HepG2 (cell line): Measurements from ENCODE around the gene ADIPOR1. TPM values are rescaled to one million over a fixed set of nuclear protein-coding genes. Genes with fewer than 3 reads are reported as not detected.

Experiments used
- ATAC-seq: fragments of 200-7000 bp; cut with Tn5 transposase; 3 replicates; pipeline ENCODE4 v1.9.1; 2020; ENCODE audit warnings: mild to moderate bottlenecking, moderate library complexity
- Bru-seq: library from RNA; stranded (reverse); fragments of 400-500 nt; gene quantifications from one replicate; lab custom pipeline; 2021; lab: Mats Ljungman, UMichigan
- BruChase-seq, 2 experiments: library from RNA; stranded (reverse); fragments of 400-500 nt; gene quantifications; one replicate each; lab custom pipeline; 2021; lab: Mats Ljungman, UMichigan
- BruUV-seq: library from RNA; stranded (reverse); fragments of 400-500 nt; replicated peaks from 2 replicates; lab custom pipeline; 2021; lab: Mats Ljungman, UMichigan
- CTCF ChIA-PET: fragments of 300-600 bp; formaldehyde crosslinking; extraction: SDS; loops from one replicate; lab custom pipeline; 2021; ENCODE audit warnings: low total read pairs, inconsistent platforms, low intra/inter-chr PET ratio; lab: Yijun Ruan, JAX
- POLR2A ChIA-PET: fragments of 350-600 bp; sonication (Branson Sonifier 250); formaldehyde crosslinking; loops from one replicate; lab custom pipeline; 2020; ENCODE audit warnings: antibody characterized with exemption, inconsistent platforms; lab: Yijun Ruan, JAX
- DNase-seq: peaks from one replicate; pipeline ENCODE4 v3.0.0-alpha.2; 2015; ENCODE audit warnings: low spot score
- FAIRE-seq: peaks from 3 replicates; lab custom pipeline; 2011; peaks lifted over from hg19 to GRCh38; lab: Jason Lieb, UNC
- H2AFZ ChIP-seq: one replicate; pipeline ENCODE4 v1.6.1; 2011; ENCODE audit warnings: low read length, inconsistent platforms
- H3K27ac ChIP-seq: fragments of 300-600 bp; 3 replicates; pipeline ENCODE4 v1.8.0; 2011; ENCODE audit warnings: mixed run types, mild to moderate bottlenecking, mixed read lengths, low read length, inconsistent platforms; ENCODE audit not compliant: insufficient read depth; ENCODE audit errors: extremely low read length
- H3K27me3 ChIP-seq, 2 experiments: fragments of 200-600 bp in 1 of 2; 2 replicates in 1 of 2; 3 replicates in 1 of 2; pipeline versions ENCODE4 v1.6.0 to v1.8.0; 2011; ENCODE audit warnings: low read length in 2 of 2, mild to moderate bottlenecking in 2 of 2, moderate library complexity in 2 of 2, inconsistent platforms in 1 of 2; ENCODE audit not compliant: insufficient read depth in 2 of 2, control insufficient read depth in 1 of 2
- H3K36me3 ChIP-seq, 2 experiments: fragments of 200-600 bp in 1 of 2; replicated peaks in 1 of 2; 2 replicates in 1 of 2; 3 replicates in 1 of 2; pipeline versions ENCODE4 v1.5.1 to v1.8.0; 2011; ENCODE audit warnings: low read length in 2 of 2, inconsistent platforms in 1 of 2; ENCODE audit not compliant: insufficient read depth in 2 of 2, control insufficient read depth in 1 of 2
- H3K4me1 ChIP-seq: 2 replicates; pipeline ENCODE4 v1.5.1; 2012; ENCODE audit warnings: low read length, inconsistent platforms; ENCODE audit not compliant: insufficient read depth
- H3K4me2 ChIP-seq: 2 replicates; pipeline ENCODE4 v1.6.0; 2011; ENCODE audit warnings: low read depth, low read length, inconsistent platforms
- H3K4me3 ChIP-seq, 3 experiments: fragments of 200-600 bp in 1 of 3; sonication (generic), shearing (Covaris generic) in 1 of 3; replicated peaks in 1 of 3; 2 replicates each; pipeline ENCODE4 v1.5.1; 2011 to 2016; ENCODE audit warnings: low read length in 3 of 3, inconsistent platforms in 2 of 3, low read depth in 2 of 3, mild to moderate bottlenecking in 2 of 3, control low read depth in 1 of 3, mixed read lengths in 1 of 3; ENCODE audit not compliant: insufficient read depth in 1 of 3
- H3K79me2 ChIP-seq: one replicate; pipeline ENCODE4 v1.6.1; 2011; ENCODE audit warnings: low read length, inconsistent platforms; ENCODE audit not compliant: insufficient read depth
- H3K9ac ChIP-seq: 2 replicates; pipeline ENCODE4 v1.6.0; 2011; ENCODE audit warnings: mild to moderate bottlenecking, low read depth, low read length, inconsistent platforms; ENCODE audit not compliant: insufficient read depth
- H3K9me3 ChIP-seq: 2 replicates; pipeline ENCODE4 v1.5.1; 2012; ENCODE audit warnings: mild to moderate bottlenecking, low read length
- H4K20me1 ChIP-seq: 2 replicates; pipeline ENCODE4 v1.6.0; 2011; ENCODE audit warnings: inconsistent platforms, mild to moderate bottlenecking, low read length, moderate library complexity; ENCODE audit not compliant: insufficient read depth
- CHD2 ChIP-seq: IDR thresholded peaks from 2 replicates; pipeline ENCODE4 v1.6.1; 2011; ENCODE audit warnings: low read depth, low read length, improper control_type of control experiment
- DPF2 ChIP-seq: sonication (generic); formaldehyde crosslinking; IDR thresholded peaks from 2 replicates; pipeline ENCODE4 v1.4.0; 2020; ENCODE audit warnings: mild to moderate bottlenecking, low read depth, missing genetic modification reagents, borderline replicate concordance
- HMGA1 ChIP-seq: sonication (generic); formaldehyde crosslinking; conservative IDR thresholded peaks from 2 replicates; pipeline ENCODE4 v1.4.0; 2020; ENCODE audit warnings: missing genetic modification reagents
- MBD4 ChIP-seq: IDR thresholded peaks from 2 replicates; pipeline ENCODE4 v1.6.1; 2012; ENCODE audit warnings: low read length, inconsistent platforms, borderline replicate concordance
- MTA3 ChIP-seq: sonication (generic); formaldehyde crosslinking; IDR thresholded peaks from 2 replicates; pipeline ENCODE4 v1.4.0; 2020; ENCODE audit warnings: missing genetic modification reagents
- PAWR ChIP-seq: sonication (generic); formaldehyde crosslinking; IDR thresholded peaks from 2 replicates; pipeline ENCODE4 v1.4.0; 2020; ENCODE audit warnings: missing genetic modification reagents, mild to moderate bottlenecking, borderline replicate concordance
- RAD51 ChIP-seq: fragments of 450-650 bp; IDR thresholded peaks from 2 replicates; pipeline ENCODE4 v1.6.1; 2016; ENCODE audit warnings: borderline replicate concordance
- SAP130 ChIP-seq: IDR thresholded peaks from 2 replicates; pipeline ENCODE4 v1.6.1; 2016; ENCODE audit warnings: low read depth
- ZMYM3 ChIP-seq: sonication (generic); formaldehyde crosslinking; IDR thresholded peaks from 2 replicates; pipeline ENCODE4 v1.5.1; 2020; ENCODE audit warnings: mild to moderate bottlenecking, missing genetic modification reagents
- ZNF18 ChIP-seq: sonication (generic); formaldehyde crosslinking; IDR thresholded peaks from 2 replicates; pipeline ENCODE4 v1.8.0; 2022; ENCODE audit warnings: mild to moderate bottlenecking, missing genetic modification reagents; ENCODE audit not compliant: insufficient replicate concordance
- ZNF296 ChIP-seq: sonication (generic); formaldehyde crosslinking; conservative IDR thresholded peaks from 2 replicates; pipeline ENCODE4 v1.5.0; 2020; ENCODE audit warnings: mild to moderate bottlenecking, missing genetic modification reagents
- ZNF34 ChIP-seq: sonication (generic); formaldehyde crosslinking; IDR thresholded peaks from 2 replicates; pipeline ENCODE4 v1.4.0; 2020; ENCODE audit warnings: mild to moderate bottlenecking, missing genetic modification reagents, borderline replicate concordance
- ZNF616 ChIP-seq: sonication (generic); formaldehyde crosslinking; IDR thresholded peaks from 2 replicates; pipeline ENCODE4 v1.5.0; 2020; ENCODE audit warnings: low read depth, mild to moderate bottlenecking, missing genetic modification reagents
- ZNF670 ChIP-seq: sonication (generic); formaldehyde crosslinking; IDR thresholded peaks from 2 replicates; pipeline ENCODE4 v1.8.0; 2022; ENCODE audit warnings: mild to moderate bottlenecking, missing genetic modification reagents, borderline replicate concordance
- ZNF75D ChIP-seq: sonication (generic); formaldehyde crosslinking; IDR thresholded peaks from 2 replicates; pipeline ENCODE4 v1.8.1; 2023; ENCODE audit warnings: missing genetic modification reagents, mild to moderate bottlenecking, borderline replicate concordance
- WGBS: methylation state at CpG from one replicate; pipeline ENCODE4 v1.1.6; 2017; ENCODE audit warnings: low lambda C conversion rate; 5-methylcytosine and 5-hydroxymethylcytosine counted together
- in situ Hi-C: cut with HindIII; loops from 2 replicates; pipeline ENCODE4 v1.10.0; 2017; ENCODE audit warnings: low pct_unique_long_range_greater_than_20kb; ENCODE audit not compliant: extremely low pct_ligation_motif_present
- intact Hi-C: fragments of 100-400 bp; cut with micrococcal nuclease; formaldehyde crosslinking; loops from one replicate; pipeline ENCODE4 v1.10.0; 2022; ENCODE audit not compliant: unreplicated experiment
- long read RNA-seq, 2 experiments: library from RNA in 1 of 2; library from polyadenylated mRNA in 1 of 2; stranded (forward) in 1 of 2; unstranded in 1 of 2; transcript quantifications; one replicate each; pipeline ENCODE4 v2.0.0, GENCODE V29; 2019 to 2022
- polyA minus RNA-seq, 3 experiments: library from RNA; depleted of rRNA, polyadenylated mRNA; stranded (reverse); fragments of >200 nt; gene quantifications; 2 replicates each; pipeline ENCODE4 v1.2.3, GENCODE V29; 2011; ENCODE audit warnings: low replicate concordance in 1 of 3
- polyA plus RNA-seq, 8 experiments: library from polyadenylated mRNA; depleted of rRNA in 3 of 8; stranded (reverse) in 7 of 8; unstranded in 1 of 8; fragments of >200 nt; fragmentation: Illumina TruSeq in 4 of 8; extraction: Trizol in 4 of 8; gene quantifications; 2 replicates each; pipeline versions ENCODE4 v1.2.1 to v1.2.3, GENCODE V29; 2011 to 2016; ENCODE audit warnings: low read depth in 4 of 8, missing spikeins in 1 of 8, mixed read lengths in 1 of 8; ENCODE audit not compliant: insufficient read depth in 1 of 8
- total RNA-seq, 5 experiments: library from RNA; depleted of rRNA; stranded (reverse); fragments of >200 nt; fragmentation: Illumina TruSeq; extraction: Trizol; gene quantifications; 2 replicates each; pipeline ENCODE4 v1.2.3, GENCODE V29; 2016; ENCODE audit warnings: low read depth in 1 of 5

ADIPOR1 gene, protein sequence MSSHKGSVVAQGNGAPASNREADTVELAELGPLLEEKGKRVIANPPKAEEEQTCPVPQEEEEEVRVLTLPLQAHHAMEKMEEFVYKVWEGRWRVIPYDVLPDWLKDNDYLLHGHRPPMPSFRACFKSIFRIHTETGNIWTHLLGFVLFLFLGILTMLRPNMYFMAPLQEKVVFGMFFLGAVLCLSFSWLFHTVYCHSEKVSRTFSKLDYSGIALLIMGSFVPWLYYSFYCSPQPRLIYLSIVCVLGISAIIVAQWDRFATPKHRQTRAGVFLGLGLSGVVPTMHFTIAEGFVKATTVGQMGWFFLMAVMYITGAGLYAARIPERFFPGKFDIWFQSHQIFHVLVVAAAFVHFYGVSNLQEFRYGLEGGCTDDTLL
- total RNA-seq (2016; rRNA removed; fragmentation: Illumina TruSeq; extraction: Trizol): 55.7 and 60.0 TPM in 2 replicates
- 116 and 119 TPM in 2 replicates for total RNA-seq (2016; cell fraction: cytosol; rRNA removed; fragmentation: Illumina TruSeq; extraction: Trizol; ENCODE audit: low read depth)
- 55.1 and 57.7 TPM in 2 replicates for total RNA-seq (2016; cell fraction: insoluble cytoplasmic fraction; rRNA removed; fragmentation: Illumina TruSeq; extraction: Trizol)
- total RNA-seq (2016; cell fraction: membrane; rRNA removed; fragmentation: Illumina TruSeq; extraction: Trizol): 200 TPM in 2 replicates
- total RNA-seq (2016; cell fraction: nucleus; rRNA removed; fragmentation: Illumina TruSeq; extraction: Trizol): 26.3 and 33.3 TPM in 2 replicates
- 124 and 141 TPM in 2 replicates for polyA plus RNA-seq (2011; rRNA removed)
- polyA plus RNA-seq (2011; cell fraction: cytosol; rRNA removed): 127 and 156 TPM in 2 replicates
- polyA plus RNA-seq (2011; cell fraction: nucleus; rRNA removed): 50.3 and 53.5 TPM in 2 replicates
- 65.7 and 73.9 TPM in 2 replicates for polyA plus RNA-seq (2012)
- 178 and 186 TPM in 2 replicates for polyA plus RNA-seq (2016; cell fraction: cytosol; fragmentation: Illumina TruSeq; extraction: Trizol; ENCODE audit: low read depth)
- 75.5 and 80.9 TPM in 2 replicates for polyA plus RNA-seq (2016; cell fraction: insoluble cytoplasmic fraction; fragmentation: Illumina TruSeq; extraction: Trizol; ENCODE audit: low read depth)
- polyA plus RNA-seq (2016; cell fraction: membrane; fragmentation: Illumina TruSeq; extraction: Trizol; ENCODE audit: low read depth): 224 and 225 TPM in 2 replicates
- polyA plus RNA-seq (2016; cell fraction: nucleus; fragmentation: Illumina TruSeq; extraction: Trizol; ENCODE audit: insufficient read depth, low read depth): 58.1 and 58.4 TPM in 2 replicates
- polyA minus RNA-seq (2011; rRNA and poly(A)+ RNA removed; ENCODE audit: low replicate concordance): 194 and 401 TPM in 2 replicates
- 65.3 and 71.4 TPM in 2 replicates for polyA minus RNA-seq (2011; cell fraction: cytosol; rRNA and poly(A)+ RNA removed)
- 39.9 and 41.4 TPM in 2 replicates for polyA minus RNA-seq (2011; cell fraction: nucleus; rRNA and poly(A)+ RNA removed)
- percentile 83 among the genes with signal in this experiment for Bru-seq, nascent RNA
- BruChase-seq, experiment 1, labeled RNA remaining after a 6-hour chase: percentile 90 among the genes with signal in this experiment
- BruChase-seq, experiment 2, labeled RNA remaining after a 2-hour chase: percentile 81 among the genes with signal in this experiment
- long read RNA-seq, experiment 1, transcript ADIPOR1-201 (8 exons, 2,177 nt): major isoform, 175 of 193 reads
- long read RNA-seq, experiment 1, partial matches to known transcripts: 8 of 193 reads
- long read RNA-seq, experiment 1, other reads (novel, unspliced or antisense): 8 of 193 reads
- long read RNA-seq, experiment 2, transcript ADIPOR1-201 (8 exons, 2,177 nt): major isoform, 83 of 135 reads
- long read RNA-seq, experiment 2, partial matches to known transcripts: 18 of 135 reads
- long read RNA-seq, experiment 2, other reads (novel, unspliced or antisense): 30 of 135 reads

DNA sequence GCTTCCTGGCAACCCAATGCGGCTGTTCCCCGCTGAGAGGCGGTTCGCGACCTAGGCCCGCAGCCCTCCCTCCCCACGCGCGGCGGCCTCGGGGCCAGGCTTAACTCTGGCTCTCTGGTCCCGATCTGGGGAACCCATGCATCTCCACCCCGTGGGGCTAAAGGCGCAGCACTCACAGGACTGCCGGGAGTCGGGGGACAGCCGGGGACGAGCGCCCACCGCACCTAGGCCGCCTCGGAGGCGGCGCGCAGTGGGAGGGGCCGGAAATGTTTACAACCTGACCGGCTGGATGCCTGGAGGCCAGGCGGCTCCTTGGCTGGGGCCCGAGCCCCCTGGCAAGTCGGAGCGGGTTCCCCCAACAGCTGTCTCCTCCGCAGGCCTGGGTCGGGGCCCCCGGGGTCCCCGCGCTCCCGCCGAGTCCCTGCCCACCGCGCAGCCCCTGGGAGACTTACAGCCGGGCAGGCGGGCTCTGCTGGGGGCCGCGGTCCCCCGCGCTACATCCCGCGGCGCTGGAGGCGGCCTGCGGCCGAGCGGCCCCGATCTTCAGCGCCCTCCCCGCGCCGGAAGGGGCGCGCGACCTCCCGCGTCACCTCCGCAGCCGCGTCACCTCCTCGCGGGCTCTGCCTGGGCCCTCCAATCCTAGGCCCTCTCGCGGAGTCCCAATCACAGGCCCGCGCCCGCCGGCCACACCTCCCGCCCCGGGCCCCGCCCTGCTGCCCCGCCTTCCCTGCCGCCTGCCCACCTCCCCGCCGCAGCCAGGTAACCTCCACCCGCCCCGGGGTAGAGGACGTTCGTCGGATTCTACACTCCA is at the start of gene ADIPOR1:
ADIPOR1 (minus strand) TSS at position 580 of the 811 bp plus-strand sequence. CDS start 7,242 bp downstream, outside the sequence.
- Histone ChIP-seq H3K4me1 (peaks cover 57% of the 10 kb centered on the region), H2AFZ (peak within 1 kb of the TSS; percentile 99), H3K9me3 (no peaks in the 10 kb centered on the region), H3K4me3 (peak within 1 kb of the TSS; percentile 84 to 96 (median 84)), H3K79me2 (peaks cover 49% of the 10 kb centered on the region), H3K9ac (peak within 1 kb of the TSS; percentile 95), H3K27me3 (no peaks in the 10 kb centered on the region; a peak in 1 of 5 replicates), H4K20me1 (peaks cover 7% of the 10 kb centered on the region; the same call in 1 of the 2 replicates), H3K4me2 (peak within 1 kb of the TSS; percentile 99), H3K27ac (peak within 1 kb of the TSS; percentile 75), H3K36me3 (peaks cover 0 to 5% of the 10 kb centered on the region in 2 experiments; a peak in 2 of 5 replicates)
- in situ Hi-C loops: no loop called here
- no peak for FAIRE-seq
- 7% methylated on average over 12 of the region's 86 CpGs for WGBS
- ChIA-PET POLR2A (no interaction called here), CTCF (no interaction called here)
- peak; percentile 71 for DNase-seq
- ATAC-seq: peak; percentile 97
- BruUV-seq: no TSS peak
- intact Hi-C loops: loop anchor here (1.0 to 10.0 kb wide), 2 partner anchors 32 to 73 kb away; partner anchors contain the start of gene RABIF
- TF ChIP-seq ZNF34 (CRISPR knock-in tag): no peak
- TF ChIP-seq ZNF296 (CRISPR knock-in tag): no peak
- no peak for TF ChIP-seq PAWR
- TF ChIP-seq SAP130 (CRISPR knock-in tag): peak; percentile 68; the same call in 1 of the 2 replicates
- no peak for TF ChIP-seq DPF2 (CRISPR knock-in tag)
- TF ChIP-seq MBD4: no peak
- TF ChIP-seq HMGA1 (CRISPR knock-in tag): no peak
- no peak for TF ChIP-seq ZMYM3 (CRISPR knock-in tag)
- no peak for TF ChIP-seq ZNF75D (CRISPR knock-in tag)
- TF ChIP-seq MTA3: no peak
- no peak for TF ChIP-seq RAD51
- TF ChIP-seq ZNF18 (CRISPR knock-in tag): no peak
- TF ChIP-seq CHD2: peak; percentile 65
- no peak for TF ChIP-seq ZNF616 (CRISPR knock-in tag)
- 0 out of 2 replicates have a peak, but pooled peaks have one; percentile 31 for TF ChIP-seq ZNF670 (CRISPR knock-in tag)
